HG03103 (cell line): ENCODE measurements around the gene CHRNA9.

Experiments
- ATAC-seq: cut with Tn5 transposase; IDR thresholded peaks from one replicate; pipeline ENCODE4 v1.9.1; 2021; ENCODE audit warnings: low read depth; ENCODE audit not compliant: unreplicated experiment

Gene CHRNA9

DNA sequence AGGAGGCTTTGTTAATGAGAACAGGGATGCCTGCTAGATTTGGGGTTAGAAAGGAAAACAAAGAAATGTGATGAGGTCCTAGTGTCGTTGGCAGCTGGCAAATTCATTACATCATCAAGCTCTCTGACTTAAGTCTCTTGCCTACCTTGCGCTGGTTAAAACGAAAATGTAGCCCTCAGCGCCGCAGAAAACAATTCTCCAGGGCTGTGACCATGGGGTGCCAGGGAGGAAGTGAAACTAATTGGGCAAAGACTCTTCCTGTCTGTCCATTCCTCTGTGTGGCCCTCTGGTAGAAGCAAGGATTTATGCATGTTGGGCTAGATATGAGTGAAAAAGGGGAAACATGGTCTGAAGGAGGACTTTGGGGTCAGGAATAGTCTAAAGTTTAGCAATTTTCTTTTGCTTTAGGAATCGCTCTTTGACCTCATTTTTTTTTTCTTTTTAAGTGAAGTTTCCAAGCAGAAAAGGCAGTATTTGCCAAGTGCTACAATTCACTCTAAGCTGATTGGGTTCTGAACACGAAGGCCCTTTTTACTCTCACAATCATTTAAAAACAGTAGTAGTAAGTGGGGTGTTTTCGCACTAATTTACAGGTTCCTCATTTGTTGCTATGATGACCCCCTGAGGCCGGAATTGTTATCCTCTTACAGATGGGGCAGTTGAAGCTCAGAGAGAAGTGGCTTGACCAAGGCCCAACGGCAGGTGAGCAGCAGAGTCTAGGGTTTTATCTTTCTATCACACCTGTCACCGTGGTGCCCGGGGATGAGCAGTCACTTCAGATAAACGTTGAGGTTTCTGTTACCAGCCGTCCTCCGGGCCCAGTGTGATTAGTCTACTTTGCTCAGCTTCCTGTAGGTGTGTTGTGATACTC, 27.3 kb upstream of the CHRNA9 start:
- no peak for ATAC-seq

DNA sequence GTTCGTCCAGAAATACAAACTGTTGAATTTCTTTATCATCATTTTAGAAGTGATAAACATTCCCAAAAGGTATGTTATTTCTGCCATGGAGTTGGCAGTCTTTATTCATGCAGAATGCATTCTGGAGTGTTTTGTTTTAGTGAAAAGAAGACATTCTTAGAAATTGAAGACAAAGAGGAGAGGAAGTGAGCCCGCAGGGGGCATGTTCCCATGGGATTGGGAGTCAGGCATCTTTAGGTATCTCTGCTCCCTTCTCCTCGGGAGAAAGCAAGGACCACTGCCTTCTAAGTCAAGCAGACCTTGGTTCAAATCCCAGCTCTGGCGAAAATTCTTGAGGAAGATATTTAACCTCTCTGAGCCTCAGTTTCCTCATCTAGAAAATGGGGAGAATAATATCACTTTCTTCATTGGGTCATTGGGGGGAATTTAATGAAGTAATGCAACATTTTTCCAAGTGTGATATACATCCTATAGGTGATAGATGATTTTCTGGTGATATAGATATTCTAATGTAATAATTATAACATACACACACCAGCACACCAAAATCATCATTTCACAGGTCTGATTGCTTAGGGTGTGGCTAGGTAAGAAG, 26.5 kb upstream of the CHRNA9 start:
- no peak for ATAC-seq

DNA sequence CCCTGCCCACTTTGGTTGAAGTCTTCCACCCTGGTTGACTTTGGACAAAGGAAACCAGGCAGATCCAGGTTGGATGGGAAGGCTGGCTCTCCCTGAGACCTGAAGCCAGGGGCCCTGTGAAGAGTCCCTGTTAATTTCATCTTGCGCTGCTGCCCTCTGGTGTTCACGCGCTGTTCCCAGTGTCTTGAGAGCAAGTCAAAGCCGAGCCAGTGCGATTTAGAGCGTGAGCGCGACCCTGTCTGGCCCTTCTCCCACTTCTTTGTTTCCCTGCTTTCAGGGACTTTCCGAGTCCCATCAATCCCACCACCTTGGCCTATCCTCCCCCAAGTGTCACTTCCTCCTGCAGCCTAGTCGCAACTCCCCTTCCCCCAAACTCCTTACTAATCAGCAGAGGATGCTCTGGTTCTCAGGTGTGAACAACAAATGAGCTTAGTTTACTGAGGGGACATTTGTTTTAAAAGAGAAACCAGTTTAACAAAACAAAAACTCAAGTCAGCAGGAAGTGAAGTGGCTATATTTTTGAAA, 25.8 kb upstream of the CHRNA9 start:
- ATAC-seq = peak; percentile 40

DNA sequence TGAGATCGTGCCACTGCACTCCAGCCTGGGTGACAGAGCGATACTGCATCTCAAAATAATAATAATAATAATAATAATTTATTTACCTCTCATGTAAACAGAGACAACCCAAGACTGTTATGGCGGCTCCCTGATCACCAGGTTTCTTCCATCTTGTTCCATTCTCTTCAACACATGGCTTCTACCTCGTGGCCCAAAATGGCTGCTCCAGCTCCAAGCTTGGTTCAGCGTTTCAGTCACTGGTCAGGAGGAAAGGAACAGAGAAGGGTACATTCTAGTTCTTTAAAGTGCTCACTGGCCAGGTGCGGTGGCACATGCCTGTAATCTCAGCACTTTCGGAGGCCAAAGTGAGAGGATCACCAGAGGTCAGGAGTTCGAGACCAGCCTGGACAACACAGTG, 24.9 kb upstream of the CHRNA9 start:
- no peak for ATAC-seq

DNA sequence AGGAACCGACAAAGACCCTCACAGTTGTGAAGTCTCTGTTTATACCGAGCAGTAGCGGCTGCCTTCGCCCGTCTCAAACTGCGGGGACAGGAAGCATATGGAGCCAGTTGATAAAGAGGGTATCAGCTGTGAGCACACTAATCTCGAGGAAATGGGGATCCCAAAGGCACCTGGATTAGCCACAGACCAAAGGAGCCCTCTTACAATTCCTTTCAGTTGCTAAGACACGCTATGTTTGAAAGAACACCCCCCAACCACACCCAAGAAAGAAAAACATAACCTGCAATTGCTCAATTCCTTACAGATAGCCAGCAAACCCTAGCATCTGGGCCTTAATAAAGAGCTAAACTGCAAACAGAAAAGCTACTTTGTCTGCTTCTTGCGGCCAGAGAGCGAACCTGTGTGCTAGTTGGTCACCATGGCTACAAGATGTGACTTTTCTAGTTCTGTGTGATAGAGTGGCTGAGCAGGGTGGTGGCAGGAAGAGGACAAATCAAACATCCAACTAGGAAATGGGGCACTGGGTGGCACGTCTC, 23.3 kb upstream of the CHRNA9 start:
- ATAC-seq = no peak

DNA sequence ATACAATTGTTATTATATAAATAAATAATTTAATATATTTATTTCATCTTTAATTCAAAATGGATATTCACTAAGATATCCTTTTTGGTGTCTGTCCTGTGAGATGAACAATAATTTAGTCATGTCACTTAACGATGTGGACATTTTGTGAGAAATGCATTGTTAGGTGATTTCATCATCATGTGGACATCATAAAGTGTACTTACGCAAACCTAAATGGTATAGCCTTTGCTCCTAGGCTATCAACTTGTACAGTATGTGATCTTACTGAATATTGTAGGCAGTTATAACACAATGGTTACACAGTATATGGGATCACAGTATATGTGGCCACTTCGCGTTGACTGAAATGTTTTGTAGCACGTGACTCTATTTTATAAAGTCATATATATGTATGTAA, 20.2 kb upstream of the CHRNA9 start:
- ATAC-seq = no peak

GRCh38 chr4:40316333-40316781, 18.8 kb upstream of the CHRNA9 start:
- ATAC-seq = peak; percentile 35

GRCh38 chr4:40316782-40317635, 18.1 kb upstream of the CHRNA9 start:
- no peak for ATAC-seq

DNA sequence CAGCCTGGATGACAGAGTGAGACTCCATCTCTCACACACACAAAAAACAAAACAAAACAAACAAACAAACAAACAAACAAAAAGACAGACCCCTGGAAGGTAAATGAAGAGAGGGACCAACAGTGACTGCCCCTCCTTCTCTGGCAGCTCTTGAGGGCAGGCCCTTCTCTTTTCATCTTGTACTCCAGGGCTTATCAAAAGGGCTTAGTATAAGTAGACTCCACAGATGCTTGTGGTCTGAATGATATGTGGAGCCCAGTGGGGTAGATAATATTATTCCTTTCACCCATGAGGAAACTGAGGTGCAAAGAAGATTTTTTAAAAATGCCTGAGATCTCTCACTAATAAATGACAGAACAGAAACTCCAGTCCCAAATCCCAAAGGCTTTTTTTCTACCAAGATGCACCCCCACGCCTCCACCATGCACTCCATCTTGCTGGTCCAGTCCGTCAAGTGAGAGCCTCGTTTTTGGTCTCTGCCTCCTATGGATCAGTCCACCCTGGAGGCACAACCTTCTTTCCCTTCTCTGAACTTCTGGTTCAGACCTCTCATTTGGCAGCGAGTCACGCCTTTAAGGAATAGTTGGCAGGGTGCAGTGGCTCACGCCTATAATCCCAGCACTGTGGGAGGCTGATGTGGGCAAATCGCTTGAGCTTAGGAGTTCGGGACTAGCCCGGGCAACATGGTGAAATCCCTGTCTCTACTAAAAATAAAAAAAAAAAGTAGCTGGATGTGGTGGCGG, 17.0 kb upstream of the CHRNA9 start:
- no peak for ATAC-seq

DNA sequence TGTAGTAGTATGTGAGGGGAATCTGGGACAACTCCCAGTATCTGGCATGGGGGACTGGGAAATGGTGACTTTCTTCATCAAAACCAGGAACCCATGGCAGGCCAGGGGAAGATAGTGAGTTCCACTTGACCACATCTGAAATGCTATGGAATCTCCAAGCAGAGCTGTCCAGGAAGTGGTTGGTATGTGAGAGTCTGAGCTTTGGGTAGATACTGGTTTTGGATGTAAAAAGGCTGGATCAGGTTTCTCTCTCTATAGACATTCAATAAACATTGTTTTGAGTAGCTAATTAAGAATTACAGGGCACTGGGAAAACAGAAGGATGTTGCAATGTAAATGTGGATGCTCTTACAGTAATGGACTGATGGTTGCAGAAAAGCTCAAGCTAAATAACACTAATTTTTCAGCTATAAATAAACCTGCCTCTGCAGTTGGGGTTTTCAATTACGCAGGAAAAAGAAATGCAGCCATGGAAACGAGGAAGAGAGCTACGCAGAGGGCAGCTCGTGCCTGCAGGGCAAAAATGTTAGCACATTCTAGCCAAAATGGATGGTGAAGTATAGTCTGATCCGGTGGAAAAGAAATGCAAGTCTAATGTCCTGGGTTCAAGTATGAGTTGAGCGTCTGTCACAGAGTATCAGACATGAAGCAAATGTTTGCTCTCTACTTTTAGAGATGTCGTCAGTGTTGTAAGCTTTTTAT, 13.4 kb upstream of the CHRNA9 start:
- no peak for ATAC-seq

DNA sequence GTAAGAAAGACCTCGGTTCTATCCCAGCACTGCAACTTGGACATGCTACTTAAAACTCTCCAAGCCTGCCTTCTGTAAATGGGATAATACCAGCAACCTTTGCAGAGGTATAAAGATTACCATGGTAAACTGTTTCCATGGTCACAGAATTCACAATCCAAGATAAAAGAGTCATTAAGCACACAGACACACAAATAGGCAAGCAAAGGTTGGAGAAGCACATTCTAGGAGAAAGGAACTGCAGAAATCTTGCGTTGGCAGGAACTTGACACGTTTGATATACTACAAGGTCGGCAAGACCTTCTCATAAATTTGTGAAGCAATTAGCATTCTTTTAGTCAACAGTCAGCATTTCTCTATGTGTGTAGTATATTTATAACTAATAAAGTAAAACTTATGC, 12.3 kb upstream of the CHRNA9 start:
- no peak for ATAC-seq

GRCh38 chr4:40323866-40324265, 11.3 kb upstream of the CHRNA9 start:
- ATAC-seq = no peak

DNA sequence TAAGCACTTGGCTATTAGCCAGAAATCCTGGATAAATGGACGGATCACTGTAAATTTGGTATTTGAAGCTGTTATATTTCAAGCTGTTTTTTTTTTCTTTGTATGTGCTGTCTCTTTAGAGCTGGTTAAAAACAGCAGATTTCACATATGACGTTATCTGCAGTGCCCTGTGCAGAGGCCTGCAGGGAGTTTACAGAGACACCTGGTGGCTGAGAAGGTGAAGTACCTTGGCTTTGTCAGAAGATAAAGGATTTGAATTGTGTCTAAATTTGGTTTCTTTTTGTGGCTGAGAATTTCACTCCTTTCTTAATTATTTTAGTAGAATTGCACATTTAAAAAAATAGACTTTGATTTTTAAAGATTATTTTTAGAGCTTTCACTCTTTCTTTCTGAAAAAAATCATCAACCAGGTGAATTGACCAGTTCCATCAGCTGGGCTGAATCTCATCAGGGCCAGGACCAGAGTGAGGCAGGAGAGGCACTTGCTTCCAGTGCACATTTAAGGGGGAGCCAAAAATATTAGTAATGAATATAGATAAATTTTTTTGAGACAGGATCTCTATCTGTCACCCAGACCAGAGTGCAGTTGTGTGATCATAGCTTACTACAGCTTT, 9.6 kb upstream of the CHRNA9 start:
- ATAC-seq = peak; percentile 94

- ATAC-seq = no peak
Measured at GRCh38 chr4:40327340-40327739, 7.8 kb upstream of the CHRNA9 start.

DNA sequence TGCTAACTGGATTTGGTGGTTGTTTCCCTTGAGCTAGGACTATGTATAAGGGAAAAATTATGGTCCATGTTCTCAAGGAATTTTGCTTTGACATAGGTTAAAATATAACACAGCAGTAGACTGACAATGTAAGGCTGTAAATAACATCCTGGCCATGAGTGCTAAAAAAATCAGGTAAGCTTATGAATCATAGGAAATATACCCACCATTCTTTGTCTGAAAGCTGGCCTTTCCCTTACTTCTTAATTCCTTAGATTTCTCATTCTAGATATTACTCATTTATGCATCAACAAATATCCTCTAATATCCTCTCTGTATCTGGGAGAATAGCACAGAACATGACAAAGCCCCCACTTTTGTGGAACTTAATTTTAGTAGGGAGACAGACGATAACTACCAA, 6.8 kb upstream of the CHRNA9 start:
- ATAC-seq = no peak

GRCh38 chr4:40329805-40330204, 5.3 kb upstream of the CHRNA9 start:
- no peak for ATAC-seq

GRCh38 chr4:40330536-40330935, 4.6 kb upstream of the CHRNA9 start:
- ATAC-seq = no peak

DNA sequence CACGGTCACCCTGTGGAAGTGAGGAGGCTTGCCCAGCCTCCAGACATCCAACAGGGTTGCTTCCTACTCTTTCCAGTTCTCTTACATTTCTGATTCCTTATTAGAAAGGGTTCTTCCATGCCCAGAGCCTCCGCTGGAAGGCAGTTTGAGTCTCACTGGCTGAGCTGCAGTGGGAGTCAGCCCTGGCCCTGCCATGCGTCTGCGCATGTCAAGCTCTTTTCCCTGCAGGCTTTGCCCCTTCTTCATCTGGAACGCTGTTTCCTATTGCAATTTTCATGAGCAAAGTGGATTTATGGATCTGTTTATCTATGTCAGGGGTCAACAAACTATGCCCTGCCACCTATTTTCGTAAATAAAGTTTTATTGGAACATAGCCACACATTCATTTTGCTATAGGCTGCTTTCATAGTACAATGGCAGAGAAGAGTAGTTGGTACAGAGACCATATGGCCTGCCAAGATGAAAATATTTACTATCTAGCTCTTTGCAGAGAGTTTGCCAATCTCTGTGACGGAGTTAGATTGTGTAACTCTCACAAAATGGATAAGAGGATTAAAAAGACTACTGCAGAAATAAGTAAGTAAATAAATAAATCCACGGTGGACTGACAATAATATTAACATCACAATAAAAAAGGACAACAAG, 3.9 kb upstream of the CHRNA9 start:
- ATAC-seq = no peak

DNA sequence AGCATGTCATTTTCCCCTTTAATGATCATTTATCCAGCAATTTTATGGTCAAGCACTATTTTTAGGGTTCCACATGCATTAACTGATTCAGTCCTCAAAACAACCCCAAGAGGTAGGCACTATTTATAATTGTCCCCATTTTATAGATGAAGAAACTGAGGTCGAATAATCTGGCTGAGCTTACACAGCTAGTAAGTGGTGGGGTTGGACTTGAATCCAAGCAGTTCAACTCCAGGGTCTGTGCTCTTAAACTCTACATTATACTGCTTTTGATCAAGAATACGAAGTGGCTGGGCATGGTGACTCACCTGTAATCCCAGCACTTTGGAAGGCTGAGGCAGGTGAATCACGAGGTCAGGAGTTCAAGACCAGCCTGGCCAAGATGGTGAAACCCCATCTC, 3.2 kb upstream of the CHRNA9 start:
- ATAC-seq = no peak
